Ishikawa (cell line): Measurements from ENCODE around the gene FASTK.

ENCODE experiments used
- CEBPB ChIP-seq: IDR thresholded peaks from 2 replicates; pipeline ENCODE4 v1.6.1; 2012
- CREB1 ChIP-seq: IDR thresholded peaks from 2 replicates; pipeline ENCODE4 v1.6.1; 2012; ENCODE audit warnings: low read depth
- EP300 ChIP-seq: IDR thresholded peaks from 2 replicates; pipeline ENCODE4 v1.6.1; 2012; ENCODE audit warnings: borderline replicate concordance
- FOXM1 ChIP-seq: IDR thresholded peaks from 2 replicates; pipeline ENCODE4 v1.6.1; 2012; ENCODE audit warnings: low read depth, borderline replicate concordance
- MAX ChIP-seq: IDR thresholded peaks from 2 replicates; pipeline ENCODE4 v1.6.1; 2012
- NFIC ChIP-seq: IDR thresholded peaks from 2 replicates; pipeline ENCODE4 v1.6.1; 2012
- RAD21 ChIP-seq: IDR thresholded peaks from 2 replicates; pipeline ENCODE4 v1.6.1; 2012; ENCODE audit warnings: low read depth
- REST ChIP-seq: IDR thresholded peaks from 2 replicates; pipeline ENCODE4 v1.6.1; 2012; ENCODE audit warnings: low read depth, mild to moderate bottlenecking
- TAF1 ChIP-seq: IDR thresholded peaks from 2 replicates; pipeline ENCODE4 v1.6.1; 2012; ENCODE audit warnings: low read depth, mild to moderate bottlenecking
- USF1 ChIP-seq: IDR thresholded peaks from 2 replicates; pipeline ENCODE4 v1.6.1; 2012
- YY1 ChIP-seq: IDR thresholded peaks from 2 replicates; pipeline ENCODE4 v1.6.1; 2012; ENCODE audit warnings: low read depth

DNA sequence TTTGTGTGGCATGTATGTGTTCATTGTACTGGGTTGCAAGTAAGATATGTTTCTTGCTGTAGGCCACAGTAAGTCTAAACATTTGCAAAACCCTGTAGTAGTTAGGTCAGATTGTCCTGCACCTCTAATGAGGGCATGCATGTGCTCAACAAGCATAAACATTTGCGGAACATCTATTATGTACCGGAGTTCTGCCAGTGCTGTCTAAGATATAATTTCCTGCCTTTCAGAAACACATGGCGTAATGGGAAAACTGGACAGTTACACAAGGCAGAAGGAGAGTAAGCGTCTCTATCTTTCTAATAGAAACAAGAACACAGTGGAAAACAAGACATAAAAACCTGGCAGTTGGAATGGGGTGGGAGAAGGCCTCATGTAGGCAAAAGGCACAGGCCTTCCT lies 49.6 kb downstream of the FASTK start:
- no peak for TF ChIP-seq USF1
- no peak for TF ChIP-seq MAX
- no peak for TF ChIP-seq REST
- no peak for TF ChIP-seq YY1
- TF ChIP-seq CREB1 = no peak
- no peak for TF ChIP-seq TAF1
- TF ChIP-seq RAD21 = no peak
- no peak for TF ChIP-seq NFIC
- no peak for TF ChIP-seq CEBPB
- no peak for TF ChIP-seq EP300
- no peak for TF ChIP-seq FOXM1
